Activated CD8-positive, alpha-beta memory T cell treated with anti-CD3 and anti-CD28 coated beads, Interleukin-2, amount 50 U/mL, for 1 hour (primary cell): ENCODE results near the gene ACAA2.
"Not testable (repeated sequence)": the region's sequence is repeated elsewhere in the genome, so short reads cannot be mapped to it uniquely, and the experiment has no call there.

ENCODE experiments used
- DNase-seq: peaks from one replicate; pipeline ENCODE4 v3.0.0-alpha.2; 2020; ENCODE audit errors: extremely low read depth

The ACAA2 gene

GRCh38 chr18:49812286-49813068, 856 bp downstream of the ACAA2 start:
- no peak for DNase-seq

DNA sequence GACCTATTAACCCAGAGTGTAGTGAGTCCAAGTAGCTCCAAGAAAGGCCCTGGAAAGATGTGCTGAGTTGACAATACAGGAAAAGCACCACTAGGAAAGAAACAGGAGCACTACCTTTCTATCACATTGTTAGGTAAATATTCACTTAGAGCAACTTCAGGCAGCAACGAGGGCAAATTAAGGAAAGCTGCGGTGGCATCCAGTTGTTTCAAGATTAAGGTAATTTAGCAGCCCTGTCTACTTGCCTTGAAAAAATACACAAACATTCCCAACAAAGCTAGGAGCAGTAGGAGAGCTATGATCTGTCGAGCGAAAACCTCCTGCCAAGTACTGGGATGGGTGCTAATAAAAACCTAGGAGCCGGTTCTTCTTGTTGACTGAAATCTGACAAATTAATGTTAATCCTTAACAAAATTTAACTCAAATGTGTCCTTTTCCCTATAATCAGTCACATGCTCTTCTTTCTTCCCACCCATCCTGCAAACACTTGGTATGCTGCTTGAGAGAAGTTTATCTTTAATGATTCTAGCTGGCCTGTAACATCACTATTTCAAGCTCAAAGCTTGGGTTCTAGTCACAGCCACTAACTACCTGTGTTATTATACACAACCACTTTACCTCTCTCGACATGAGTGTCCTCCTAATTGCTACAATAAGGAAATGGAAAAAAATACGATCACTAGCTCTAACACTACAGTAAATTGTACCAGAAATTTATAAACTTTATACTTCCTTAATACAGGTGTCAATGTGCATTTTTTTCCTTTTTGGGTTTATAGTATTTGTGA, 2.0 kb downstream of the ACAA2 start:
- DNase-seq, result no peak

GRCh38 chr18:49808553-49809191, 4.7 kb downstream of the ACAA2 start:
- DNase-seq, result not testable (repeated sequence)

DNA sequence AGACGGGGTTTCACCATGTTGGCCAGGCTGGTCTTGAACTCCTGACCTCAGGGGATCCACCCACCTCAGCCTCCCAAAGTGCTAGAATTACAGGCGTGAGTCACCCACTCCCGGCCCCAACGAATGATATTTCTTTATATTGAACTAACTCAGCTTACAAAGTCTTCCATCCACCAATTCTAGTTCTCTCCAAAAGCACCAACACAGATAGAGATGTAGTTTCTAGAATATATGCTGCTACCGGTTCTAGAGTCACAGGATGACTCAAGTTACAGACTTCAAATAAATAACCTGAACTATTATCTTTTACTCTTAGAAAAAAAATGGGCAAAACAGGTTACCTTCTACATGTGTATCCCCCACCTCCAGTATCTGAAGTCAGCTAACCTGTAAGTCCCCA, 9.2 kb downstream of the ACAA2 start:
- DNase-seq, result no peak

GRCh38 chr18:49802623-49803022, 10.7 kb downstream of the ACAA2 start:
- no peak for DNase-seq

GRCh38 chr18:49800491-49800890, 12.8 kb downstream of the ACAA2 start:
- DNase-seq, result not testable (repeated sequence)

DNA sequence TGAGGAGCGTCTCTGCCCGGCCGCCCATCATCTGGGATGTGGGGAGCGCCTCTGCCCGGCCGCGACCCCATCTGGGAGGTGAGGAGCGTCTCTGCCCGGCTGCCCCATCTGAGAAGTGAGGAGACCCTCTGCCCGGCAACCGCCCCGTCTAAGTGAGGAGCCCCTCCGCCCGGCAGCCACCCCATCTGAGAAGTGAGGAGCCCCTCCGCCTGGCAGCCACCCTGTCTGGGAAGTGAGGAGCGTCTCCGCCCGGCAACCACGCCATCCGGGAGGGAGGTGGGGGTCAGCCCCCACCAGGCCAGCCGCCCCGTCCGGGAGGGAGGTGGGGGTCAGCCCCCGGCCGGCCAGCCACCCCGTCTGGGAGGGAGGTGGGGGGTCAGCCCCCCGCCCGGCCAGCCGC, 13.5 kb downstream of the ACAA2 start:
- not testable (repeated sequence) for DNase-seq

GRCh38 chr18:49798001-49798400, 15.3 kb downstream of the ACAA2 start:
- no peak for DNase-seq

DNA sequence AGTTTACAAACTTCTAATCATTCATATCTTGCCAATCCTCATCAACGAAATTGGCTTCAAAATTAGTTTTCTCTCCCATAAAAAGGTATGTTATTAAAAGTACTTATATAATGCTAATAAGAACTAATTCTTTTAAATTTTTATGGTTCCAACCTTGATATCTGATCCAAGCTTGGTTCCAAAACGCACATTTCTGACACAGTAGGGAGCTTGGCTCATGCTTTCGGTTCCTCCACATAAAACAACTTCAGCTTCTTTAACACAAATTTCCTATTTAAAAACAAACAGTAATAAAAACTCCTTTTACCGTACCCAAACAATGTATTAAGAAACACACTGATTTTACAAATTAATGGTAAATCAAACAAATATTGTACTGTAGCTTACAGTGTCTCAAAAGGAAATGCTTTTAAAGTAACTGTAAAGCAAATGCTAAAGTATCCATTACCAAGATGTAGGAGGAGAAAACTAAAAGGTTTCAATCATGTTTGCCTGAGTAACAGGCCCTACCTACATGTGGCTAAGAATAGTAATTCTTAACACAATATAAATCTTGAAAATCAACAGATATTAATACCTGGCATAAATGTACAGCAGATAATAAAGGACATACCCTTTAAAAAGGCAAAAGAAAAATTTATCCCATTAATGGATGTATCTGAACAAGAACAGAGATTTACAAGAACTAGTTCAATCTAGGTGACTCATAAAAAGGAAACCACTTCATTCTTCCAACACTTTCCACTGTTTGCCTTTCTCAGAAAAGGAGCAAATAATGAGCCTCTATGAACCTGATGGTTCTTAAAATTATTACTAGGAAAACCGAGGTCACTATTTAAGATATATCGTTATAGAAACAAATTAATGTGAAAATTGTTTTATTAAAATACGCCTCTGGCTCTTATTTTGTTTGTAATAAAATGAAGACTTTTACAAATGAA, 17.5 kb downstream of the ACAA2 start:
- no peak for DNase-seq

DNA sequence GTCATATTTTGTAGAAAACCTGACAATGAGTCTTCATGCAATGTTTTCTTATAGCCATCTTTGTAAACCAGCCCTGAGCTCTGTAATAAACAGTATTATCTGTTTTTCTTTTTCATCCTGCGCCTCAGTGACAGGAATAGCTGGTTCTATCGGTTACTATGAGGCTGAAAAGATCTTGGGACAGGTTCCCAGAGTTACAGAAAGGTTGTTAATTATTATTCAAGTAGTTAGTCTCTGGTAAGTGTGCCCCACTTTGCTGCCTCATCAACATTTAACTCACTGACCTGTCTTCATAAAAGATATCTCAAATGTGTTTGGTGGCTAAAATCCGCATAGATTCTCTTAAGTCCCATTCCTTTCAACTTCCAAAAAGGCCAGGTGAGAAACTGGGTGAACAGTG, 18.6 kb downstream of the ACAA2 start:
- no peak for DNase-seq

DNA sequence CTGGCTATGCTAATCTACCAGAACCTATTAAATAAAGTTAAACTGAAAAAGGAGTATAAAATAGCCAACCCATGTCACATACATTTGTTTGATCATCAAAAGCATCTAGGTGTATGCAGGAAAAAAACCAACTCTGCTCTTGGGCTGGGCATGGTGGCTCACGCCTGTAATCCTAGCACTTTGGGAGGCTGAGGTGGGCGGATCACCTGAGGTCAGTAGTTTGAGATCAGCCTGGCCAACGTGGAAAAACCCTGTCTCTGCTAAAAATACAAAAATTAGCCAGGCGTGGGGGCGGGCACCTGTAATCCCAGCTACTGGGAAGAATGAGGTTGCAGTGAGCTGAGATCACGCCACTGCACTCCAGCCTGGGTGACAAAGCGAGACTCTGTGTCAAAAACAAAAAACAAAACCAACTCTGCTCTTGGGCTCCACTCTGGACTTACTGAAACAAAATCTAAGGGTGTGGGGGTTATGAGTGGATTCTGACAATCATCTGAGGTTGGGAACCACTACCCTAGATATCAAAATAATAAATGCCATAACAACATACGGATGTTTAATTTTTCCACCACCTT, 23.7 kb downstream of the ACAA2 start:
- not testable (repeated sequence) for DNase-seq

GRCh38 chr18:49788327-49788898, 24.9 kb downstream of the ACAA2 start:
- DNase-seq, result no peak

DNA sequence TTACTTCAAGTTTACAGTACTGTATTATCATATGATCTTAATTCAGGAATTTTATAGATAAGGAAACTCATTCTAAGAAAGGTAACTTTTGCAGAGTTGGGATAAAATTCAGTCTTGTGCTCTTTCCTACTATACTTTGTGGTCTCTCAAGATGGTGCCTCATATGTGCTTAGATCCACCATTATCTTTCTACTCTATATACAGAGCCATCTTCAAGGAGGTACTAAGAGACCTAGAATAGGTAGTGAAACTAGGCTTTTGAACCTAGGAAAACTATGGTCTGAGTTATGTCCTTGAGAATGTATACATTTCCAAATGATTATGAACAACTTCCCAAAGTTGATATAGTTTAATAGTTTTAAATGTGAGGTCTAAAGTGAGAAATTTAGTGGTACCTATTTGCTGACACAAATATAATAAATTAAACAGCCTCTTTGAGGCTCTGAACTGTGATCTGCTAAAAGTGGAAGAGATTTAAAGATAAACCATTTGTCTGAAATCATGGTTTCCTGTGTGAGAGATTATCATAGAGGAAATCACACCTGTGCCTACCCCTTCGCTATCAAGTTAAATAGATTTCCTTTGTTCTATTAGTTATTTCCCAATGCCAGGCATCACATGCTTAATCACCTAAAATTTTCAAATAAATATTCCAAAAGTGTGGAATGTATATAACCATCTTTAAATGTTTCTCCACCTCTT, 27.2 kb downstream of the ACAA2 start:
- DNase-seq, result no peak

DNA sequence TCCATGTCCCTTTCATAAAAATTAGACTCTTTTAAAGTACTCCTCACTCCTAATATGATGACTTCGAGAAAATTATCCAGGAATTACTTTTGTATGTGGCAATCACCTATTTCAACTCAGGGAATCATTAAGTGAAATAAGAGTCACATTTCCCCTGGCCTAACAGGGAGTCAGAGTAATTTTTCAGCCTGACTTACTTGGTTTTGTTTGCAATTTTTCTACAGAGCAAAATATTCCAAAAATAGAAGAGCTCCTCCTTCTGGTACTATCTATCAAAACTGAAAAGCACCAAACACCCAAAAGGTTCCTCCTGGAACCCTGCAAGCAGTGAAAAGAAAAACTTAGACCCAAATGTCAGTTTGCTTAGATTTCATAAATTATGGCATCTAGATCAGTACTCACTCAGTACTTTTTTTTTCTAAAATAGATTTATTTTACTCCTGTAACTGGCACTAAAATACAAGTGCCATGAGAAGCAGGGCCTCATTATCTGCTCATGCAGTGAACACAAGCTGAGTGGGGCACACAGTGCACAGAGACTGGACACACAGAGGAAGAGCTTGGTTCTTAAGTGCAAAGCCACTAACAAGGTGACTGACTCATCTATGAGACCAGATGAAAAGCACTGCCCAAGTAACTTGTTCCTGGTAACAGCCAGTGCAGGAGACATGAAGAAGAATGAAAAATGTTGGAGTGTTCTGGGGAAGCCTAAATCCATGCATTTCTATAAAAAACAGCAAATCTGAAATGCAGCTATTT, 28.7 kb downstream of the ACAA2 start:
- DNase-seq, result no peak

GRCh38 chr18:49783631-49784030, 29.7 kb downstream of the ACAA2 start:
- not testable (repeated sequence) for DNase-seq

GRCh38 chr18:49778826-49779465, 34.4 kb downstream of the ACAA2 start:
- DNase-seq, result no peak

- no peak for DNase-seq
These were observed 44.1 kb downstream of the ACAA2 start for GRCh38 chr18:49769047-49769728.

GRCh38 chr18:49768051-49768391, 45.3 kb downstream of the ACAA2 start:
- no peak for DNase-seq
